Measurements from ENCODE around the gene SLC17A8.
"Not testable (repeated sequence)": the region's sequence is repeated elsewhere in the genome, so short reads cannot be mapped to it uniquely, and the experiment has no call there.

Gene SLC17A8

DNA sequence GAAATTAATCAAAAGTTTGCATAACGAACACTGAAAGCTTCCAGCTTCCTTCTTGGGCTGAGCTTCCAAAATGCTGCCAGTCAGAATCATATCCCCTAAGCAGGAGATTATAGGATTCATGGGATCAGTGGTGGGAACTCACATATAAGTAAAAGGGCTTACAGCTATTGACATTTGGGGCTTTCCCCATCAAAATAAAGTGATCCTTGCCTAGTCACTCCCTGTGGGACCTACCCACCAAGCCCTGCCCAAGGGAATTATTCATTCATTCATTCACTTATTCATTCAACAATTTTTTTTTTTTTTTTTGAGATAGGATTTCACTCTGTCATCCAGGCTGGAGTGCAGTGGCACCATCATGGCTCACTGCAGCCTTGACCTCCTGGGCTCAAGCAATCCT lies 69.3 kb downstream of the SLC17A8 start:
- DNase-seq (ENCODE audit: low read depth, low spot score): no peak

DNA sequence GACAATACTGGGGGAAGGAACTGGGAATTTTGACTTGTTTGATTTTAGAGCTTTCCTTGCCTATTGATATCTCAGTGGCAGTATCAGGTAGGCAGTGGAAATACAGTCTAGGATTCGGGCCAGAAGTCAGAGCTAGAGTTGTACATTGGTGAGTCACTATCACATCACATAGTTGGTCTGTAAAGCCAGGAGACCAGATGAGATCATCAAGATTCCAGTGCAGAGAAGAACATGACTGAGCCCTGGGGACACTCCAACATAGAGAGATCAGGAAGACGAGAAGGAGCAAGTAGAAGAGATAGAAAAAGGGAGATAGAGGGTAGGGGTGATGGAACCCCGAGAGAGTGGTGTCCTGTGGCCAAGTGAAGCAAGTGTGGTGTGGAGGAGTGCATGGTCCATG lies 70.2 kb downstream of the SLC17A8 start:
- DNase-seq (ENCODE audit: low read depth, low spot score): no peak

DNA sequence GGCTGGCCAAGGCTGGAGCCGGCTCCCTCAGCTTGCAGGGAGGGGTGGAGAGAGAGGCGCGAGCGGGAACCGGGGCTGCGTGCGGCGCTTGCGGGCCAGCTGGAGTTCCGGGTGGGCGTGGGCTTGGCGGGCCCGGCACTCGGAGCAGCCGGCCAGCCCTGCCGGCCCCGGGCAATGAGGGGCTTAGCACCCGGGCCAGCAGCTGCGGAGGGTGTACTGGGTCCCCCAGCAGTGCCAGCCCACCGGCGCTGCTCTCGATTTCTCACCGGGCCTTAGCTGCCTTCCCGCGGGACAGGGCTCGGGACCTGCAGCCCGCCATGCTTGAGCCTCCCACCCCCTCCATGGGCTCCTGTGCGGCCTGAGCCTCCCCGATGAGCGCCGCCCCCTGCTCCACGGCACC lies 73.4 kb downstream of the SLC17A8 start:
- DNase-seq (ENCODE audit: low read depth, low spot score): not testable (repeated sequence)

DNA sequence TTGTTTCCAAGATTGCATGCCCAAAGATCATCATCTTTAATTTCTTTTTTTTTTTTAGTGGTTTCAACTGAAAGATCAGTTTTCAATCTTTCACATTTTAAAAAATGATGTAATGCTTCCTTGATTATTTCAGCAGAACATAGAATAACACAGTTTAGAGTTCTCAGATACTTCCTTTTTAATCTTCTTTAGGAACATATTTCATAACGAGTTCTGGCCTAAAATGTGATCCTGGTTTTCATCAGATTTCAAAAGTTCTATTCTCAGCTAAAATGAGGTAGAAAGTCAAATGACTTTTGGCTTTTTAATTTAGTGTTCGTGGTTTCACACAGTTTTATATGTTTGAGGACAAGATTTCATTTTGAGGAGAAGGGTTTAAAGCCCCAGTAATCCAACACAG lies 76.8 kb downstream of the SLC17A8 start:
- no peak for DNase-seq (ENCODE audit: low read depth, low spot score)

DNA sequence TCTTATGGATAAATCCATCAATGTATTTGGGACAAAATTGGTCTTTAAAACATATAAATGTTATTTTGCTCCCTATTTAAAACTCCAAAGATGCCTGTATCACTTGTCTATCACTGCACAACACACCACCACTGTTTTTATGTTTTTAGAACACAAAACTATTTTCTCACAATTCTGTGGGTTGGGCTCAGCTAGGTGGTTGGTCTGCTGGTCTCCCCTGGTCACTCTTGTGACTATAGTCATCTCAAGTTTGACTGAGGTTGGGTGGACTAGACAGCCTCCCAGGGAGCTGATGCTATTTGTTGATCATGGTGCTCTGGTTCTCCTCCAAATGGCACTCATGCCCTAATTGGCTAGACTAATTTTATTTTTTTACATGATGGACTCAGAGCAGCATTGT lies 77.3 kb downstream of the SLC17A8 start:
- no peak for DNase-seq (ENCODE audit: low read depth, low spot score)

- no peak for DNase-seq (ENCODE audit: low read depth, low spot score)
Observed at GRCh38 chr12:100435957-100436356, 79.1 kb downstream of the SLC17A8 start.

DNA sequence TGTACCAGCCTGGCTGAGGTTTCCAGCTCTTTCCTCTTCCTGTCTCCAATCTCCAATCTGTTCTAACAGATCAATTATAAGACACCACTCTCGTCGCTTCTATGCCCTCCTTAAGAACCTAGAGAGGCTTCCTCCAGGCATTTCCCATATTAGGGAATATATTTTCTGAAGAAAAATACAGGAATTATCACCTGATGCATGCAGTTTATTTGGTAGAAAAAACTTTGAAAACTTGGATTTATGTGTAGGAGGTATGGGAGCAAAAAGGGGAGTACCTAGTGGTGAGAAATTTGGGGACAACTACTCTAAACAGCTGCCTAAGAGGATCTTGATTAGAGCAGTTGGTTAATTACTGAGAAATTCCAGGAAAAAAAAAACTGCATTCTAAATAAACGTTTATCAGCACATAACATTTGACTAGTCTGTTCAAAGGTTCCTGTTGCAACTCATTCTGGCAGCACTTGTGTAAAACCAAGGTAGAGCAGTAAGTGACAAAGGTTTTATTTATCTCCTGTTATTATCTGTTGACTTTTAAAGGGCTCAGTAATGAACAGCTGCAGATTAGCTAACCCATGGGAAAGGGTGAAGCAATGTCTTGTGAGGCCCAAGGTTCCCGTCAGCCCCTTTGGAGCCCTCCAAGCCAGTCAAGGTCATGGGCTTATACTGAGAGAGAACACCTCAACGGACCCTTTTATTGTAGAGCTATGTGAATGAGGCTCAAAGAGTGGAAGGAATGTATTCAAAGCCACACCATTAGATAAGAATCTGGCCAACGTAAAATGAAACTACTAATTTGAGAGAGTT lies 80.4 kb downstream of the SLC17A8 start:
- no peak for DNase-seq (ENCODE audit: low read depth, low spot score)

DNA sequence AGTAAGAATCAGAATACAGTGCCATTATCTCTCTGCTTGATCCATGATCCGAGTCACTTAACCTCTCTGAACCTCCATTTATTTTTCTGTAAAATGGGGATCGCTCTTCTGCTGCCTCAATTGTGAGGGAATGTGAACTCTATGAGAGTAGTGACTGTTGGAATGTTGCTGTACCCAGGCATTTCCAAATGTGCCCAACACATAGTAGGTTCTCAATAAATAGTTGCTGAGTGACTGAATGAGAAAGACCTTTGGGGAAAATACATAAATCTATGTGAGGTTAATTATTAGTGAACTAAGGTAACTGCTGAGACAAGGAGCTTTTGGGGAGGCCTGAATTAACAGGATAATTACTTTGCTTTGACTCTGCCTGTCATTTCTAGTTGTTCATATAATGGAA lies 82.9 kb downstream of the SLC17A8 start:
- DNase-seq (ENCODE audit: low read depth, low spot score): no peak

- DNase-seq (ENCODE audit: low read depth, low spot score): no peak
Observed at GRCh38 chr12:100442403-100442802, 85.5 kb downstream of the SLC17A8 start.

- no peak for DNase-seq (ENCODE audit: low read depth, low spot score)
Observed at GRCh38 chr12:100443434-100443833, 86.6 kb downstream of the SLC17A8 start.

GRCh38 chr12:100445081-100445481 lies 88.2 kb downstream of the SLC17A8 start:
- DNase-seq (ENCODE audit: low read depth, low spot score): no peak

DNA sequence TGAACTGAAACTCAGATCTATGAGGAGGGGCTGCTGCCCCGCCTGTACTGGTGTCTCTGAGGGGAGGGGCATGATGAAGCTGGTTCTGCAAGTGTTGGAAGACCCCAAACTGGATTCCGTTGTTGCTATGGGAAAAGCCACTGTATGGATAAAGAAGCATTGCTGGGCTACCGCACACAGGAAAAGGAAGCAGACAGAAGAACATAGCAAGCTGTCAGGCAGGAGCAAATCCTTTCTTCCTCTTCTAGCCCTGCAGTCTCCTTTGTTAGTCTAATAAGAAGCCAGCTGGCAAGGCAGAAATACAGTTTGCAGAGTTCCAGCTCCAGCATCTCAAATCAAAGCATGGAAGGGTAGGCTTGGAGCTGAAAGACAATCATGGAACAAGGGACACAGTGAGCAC lies 90.5 kb downstream of the SLC17A8 start:
- DNase-seq (ENCODE audit: low read depth, low spot score): no peak

DNA sequence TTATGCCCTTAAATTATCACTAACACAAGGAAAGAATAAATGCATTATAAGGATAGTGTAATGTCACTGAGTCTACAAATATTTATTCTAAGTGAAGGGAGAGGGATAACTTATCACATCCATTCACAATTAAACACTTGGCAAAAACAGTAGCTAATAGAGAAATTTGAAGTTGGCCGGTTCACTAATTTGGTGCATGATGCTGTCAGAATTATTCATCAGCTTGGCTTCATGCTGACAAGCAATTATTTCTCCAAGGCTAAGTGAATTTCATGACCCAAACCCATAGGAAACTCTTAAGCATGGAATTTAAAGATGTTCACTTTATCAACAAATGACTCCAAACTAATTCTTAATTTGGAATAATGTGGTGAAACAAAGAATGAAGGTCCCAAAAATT lies 91.8 kb downstream of the SLC17A8 start:
- DNase-seq (ENCODE audit: low read depth, low spot score): no peak

DNA sequence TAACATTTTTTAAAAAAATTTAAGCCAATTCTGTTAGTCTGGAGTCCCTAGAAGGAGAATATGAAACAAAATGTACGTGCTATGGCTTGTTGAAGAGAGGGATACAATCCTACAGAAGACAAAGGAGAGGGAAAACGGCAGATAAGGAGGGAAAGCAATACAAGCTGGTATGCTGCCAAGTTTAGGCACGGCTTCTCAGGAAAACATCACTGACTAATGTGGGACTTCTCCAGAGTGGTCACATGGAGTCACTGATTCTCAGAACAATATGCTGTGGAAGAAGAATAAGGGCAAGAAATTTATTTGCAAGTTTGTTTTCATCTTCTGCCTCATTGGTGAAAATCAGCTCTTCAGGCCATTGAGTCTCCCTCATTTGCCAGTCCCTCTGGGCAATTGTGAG lies 93.9 kb downstream of the SLC17A8 start:
- no peak for DNase-seq (ENCODE audit: low read depth, low spot score)

- no peak for DNase-seq (ENCODE audit: low read depth, low spot score)
Observed at GRCh38 chr12:100453951-100454350, 97.1 kb downstream of the SLC17A8 start.

DNA sequence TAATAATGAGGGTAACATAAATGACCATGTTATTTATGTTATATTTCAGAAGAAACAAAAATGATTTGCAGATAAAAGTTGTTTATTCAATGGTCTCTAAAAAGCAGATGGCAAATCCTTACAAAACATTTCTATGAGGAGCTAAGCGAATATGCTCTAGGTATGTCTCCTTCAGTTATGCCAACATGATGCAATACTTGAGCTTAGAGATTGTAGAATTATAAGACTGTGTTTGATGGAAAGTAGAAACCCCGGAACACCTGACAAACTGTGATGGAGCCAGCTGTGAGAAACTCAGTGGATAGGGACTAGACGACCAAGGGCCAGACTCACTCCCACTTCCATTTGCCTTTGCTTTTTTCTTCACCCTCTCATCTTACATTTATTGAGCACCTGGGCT lies 99.0 kb downstream of the SLC17A8 start:
- no peak for DNase-seq (ENCODE audit: low read depth, low spot score)

GRCh38 chr12:100458191-100458590 lies 101.3 kb downstream of the SLC17A8 start:
- DNase-seq (ENCODE audit: low read depth, low spot score): no peak

- no peak for DNase-seq (ENCODE audit: low read depth, low spot score)
Observed at GRCh38 chr12:100460702-100461101, 103.8 kb downstream of the SLC17A8 start.

- DNase-seq (ENCODE audit: low read depth, low spot score): no peak
Observed at GRCh38 chr12:100461330-100461973, 104.6 kb downstream of the SLC17A8 start.

- no peak for DNase-seq (ENCODE audit: low read depth, low spot score)
Observed at GRCh38 chr12:100463661-100464060, 106.8 kb downstream of the SLC17A8 start.

DNA sequence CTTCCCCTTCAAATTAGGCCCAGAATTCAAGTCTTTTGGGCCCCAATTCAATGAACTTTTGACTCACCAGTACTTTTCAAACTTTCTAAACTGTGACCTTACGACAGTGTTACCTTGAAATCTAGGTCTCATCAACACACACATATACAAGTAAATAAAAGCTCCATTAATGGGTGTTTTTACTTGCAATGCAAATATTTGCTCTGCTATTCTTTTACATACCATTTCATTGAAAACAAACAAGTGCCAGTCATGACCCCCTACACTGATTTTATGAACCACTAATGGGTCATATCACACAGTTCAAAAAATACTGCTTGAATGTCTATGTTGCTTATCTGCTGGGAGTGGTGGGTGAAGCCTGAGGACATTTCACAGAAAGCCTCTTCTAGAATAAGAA lies 107.7 kb downstream of the SLC17A8 start:
- no peak for DNase-seq (ENCODE audit: low read depth, low spot score)

DNA sequence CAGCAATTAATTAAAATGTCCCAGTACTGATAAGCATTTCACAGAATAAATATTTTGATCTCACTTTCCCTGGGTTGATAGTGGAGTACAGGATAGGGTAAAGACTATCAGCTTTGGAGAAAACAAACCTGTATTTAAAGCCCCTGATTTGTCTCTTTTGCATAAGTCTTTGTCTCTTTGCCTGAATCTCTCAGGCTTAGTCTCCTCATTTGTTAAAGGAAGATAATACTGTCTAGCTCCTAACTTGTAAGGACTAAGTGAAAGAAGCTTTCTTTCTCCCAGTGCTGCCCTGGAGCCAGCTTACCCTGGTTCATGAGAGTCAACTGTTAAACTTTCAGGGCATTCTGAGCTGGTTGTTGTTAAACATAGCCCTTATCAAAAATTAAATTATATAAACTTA lies 111.3 kb downstream of the SLC17A8 start:
- no peak for DNase-seq (ENCODE audit: low read depth, low spot score)

Data from brain pericyte (primary cell).